A549 (cell line): ENCODE data around the gene UGT1A9. TPM values are rescaled to one million over a fixed set of nuclear protein-coding genes. Genes with fewer than 3 reads are reported as not detected.

Experiments used
- ATAC-seq, 2 experiments: fragments of 200-7000 bp in 1 of 2; fragments of >200 bp in 1 of 2; cut with Nextera tagmentation in 1 of 2; cut with Tn5 transposase in 1 of 2; 3 replicates each; pipeline versions ENCODE4 v1.8.0 to v1.9.1; 2018 to 2020; ENCODE audit warnings: mild to moderate bottlenecking in 1 of 2, moderate library complexity in 1 of 2
- CTCF ChIA-PET: fragments of 300-600 bp; sonication (Branson Sonifier 250); formaldehyde crosslinking; extraction: SDS; loops from one replicate; lab custom pipeline; 2021; ENCODE audit warnings: antibody characterized with exemption, inconsistent platforms; lab: Yijun Ruan, JAX
- POLR2A ChIA-PET: fragments of 350-600 bp; formaldehyde crosslinking; extraction: SDS; loops from one replicate; lab custom pipeline; 2021; ENCODE audit warnings: antibody characterized with exemption, inconsistent platforms; lab: Yijun Ruan, JAX
- DNase-seq, 2 experiments: peaks; one replicate each; pipeline versions ENCODE4 v3.0.0 to v3.0.0-alpha.2; 2011 to 2016; ENCODE audit warnings: low read depth in 1 of 2, low spot score in 1 of 2
- FAIRE-seq: peaks from 2 replicates; lab custom pipeline; 2011; peaks lifted over from hg19 to GRCh38; lab: Jason Lieb, UNC
- H3K27ac ChIP-seq, 2 experiments: fragments of >200 bp; sonication (Bioruptor Twin); formaldehyde crosslinking; 3 replicates each; pipeline ENCODE4 v1.5.1; 2016 to 2017
- H3K4me1 ChIP-seq: fragments of >200 bp; sonication (Bioruptor Twin); formaldehyde crosslinking; 3 replicates; pipeline ENCODE4 v1.6.1; 2016
- H3K4me2 ChIP-seq: fragments of >200 bp; sonication (Bioruptor Twin); formaldehyde crosslinking; 3 replicates; pipeline ENCODE4 v1.6.1; 2016
- H3K4me3 ChIP-seq: fragments of >200 bp; sonication (Bioruptor Twin); formaldehyde crosslinking; 3 replicates; pipeline ENCODE4 v1.5.1; 2016
- H3K9me3 ChIP-seq: fragments of >200 bp; sonication (Bioruptor Twin); formaldehyde crosslinking; 3 replicates; pipeline ENCODE4 v1.6.1; 2016
- CEBPB ChIP-seq, 2 experiments: fragments of >200 bp in 1 of 2; sonication (Bioruptor Twin) in 1 of 2; formaldehyde crosslinking in 1 of 2; IDR thresholded peaks; 2 replicates each; pipeline ENCODE4 v1.6.1; 2012 to 2016
- EHF ChIP-seq: fragments of 250-450 bp; sonication (Bioruptor Pico); IDR thresholded peaks from 2 replicates; pipeline ENCODE4 v1.5.0; 2020; ENCODE audit warnings: mild to moderate bottlenecking
- EP300 ChIP-seq, 2 experiments: fragments of >200 bp; sonication (Bioruptor Twin); formaldehyde crosslinking; IDR thresholded peaks; 2 replicates in 1 of 2; 3 replicates in 1 of 2; pipeline ENCODE4 v1.6.1; 2016 to 2017
- FOSL2 ChIP-seq, 2 experiments: fragments of 450-650 bp in 1 of 2; fragments of >200 bp in 1 of 2; sonication (Bioruptor Twin) in 1 of 2; formaldehyde crosslinking; IDR thresholded peaks; 2 replicates each; pipeline versions ENCODE4 v1.5.0 to v1.6.1; 2016 to 2020; ENCODE audit warnings: mild to moderate bottlenecking in 1 of 2, moderate library complexity in 1 of 2
- GATA3 ChIP-seq: IDR thresholded peaks from 2 replicates; pipeline ENCODE4 v1.6.1; 2012; ENCODE audit warnings: borderline replicate concordance
- HOXA7 ChIP-seq: fragments of 250-450 bp; sonication (Bioruptor Pico); IDR thresholded peaks from 2 replicates; pipeline ENCODE4 v1.5.0; 2020; ENCODE audit warnings: mild to moderate bottlenecking, moderate library complexity
- HOXB13 ChIP-seq: fragments of 250-450 bp; sonication (Bioruptor Pico); IDR thresholded peaks from 2 replicates; pipeline ENCODE4 v1.5.0; 2020; ENCODE audit warnings: low read depth, mild to moderate bottlenecking, moderate library complexity
- HOXB5 ChIP-seq: fragments of 250-450 bp; sonication (Bioruptor Pico); IDR thresholded peaks from 2 replicates; pipeline ENCODE4 v1.5.0; 2020; ENCODE audit warnings: mild to moderate bottlenecking, moderate library complexity
- JUN ChIP-seq, 2 experiments: fragments of >200 bp; sonication (Bioruptor Twin); formaldehyde crosslinking; IDR thresholded peaks; 2 replicates in 1 of 2; 3 replicates in 1 of 2; pipeline ENCODE4 v1.6.1; 2016 to 2017
- JUNB ChIP-seq: fragments of >200 bp; sonication (Bioruptor Twin); formaldehyde crosslinking; IDR thresholded peaks from 2 replicates; pipeline ENCODE4 v1.6.1; 2016
- KDM1A ChIP-seq: fragments of 200-600 bp; sonication (generic); IDR thresholded peaks from 2 replicates; pipeline ENCODE4 v1.6.1; 2016; ENCODE audit warnings: low read depth, mild to moderate bottlenecking
- MYC ChIP-seq: IDR thresholded peaks from 2 replicates; pipeline ENCODE4 v1.6.1; 2012; ENCODE audit warnings: mild to moderate bottlenecking, inconsistent platforms, low read length, improper control_type of control experiment, borderline replicate concordance
- RAD21 ChIP-seq, 2 experiments: fragments of >200 bp in 1 of 2; sonication (Bioruptor Twin) in 1 of 2; formaldehyde crosslinking in 1 of 2; IDR thresholded peaks in 1 of 2; conservative IDR thresholded peaks in 1 of 2; 2 replicates in 1 of 2; 3 replicates in 1 of 2; pipeline ENCODE4 v1.6.1; 2012 to 2018; ENCODE audit warnings: inconsistent platforms in 1 of 2
- RARB ChIP-seq: fragments of 250-450 bp; sonication (Bioruptor Pico); IDR thresholded peaks from 2 replicates; pipeline ENCODE4 v1.8.0; 2021; ENCODE audit warnings: mild to moderate bottlenecking, moderate library complexity
- RCOR1 ChIP-seq: fragments of 150-350 bp; IDR thresholded peaks from 2 replicates; pipeline ENCODE4 v1.6.1; 2014; ENCODE audit warnings: antibody characterized with exemption, low read length, low read depth
- SMC3 ChIP-seq: fragments of >200 bp; sonication (Bioruptor Twin); formaldehyde crosslinking; IDR thresholded peaks from 3 replicates; pipeline ENCODE4 v1.6.1; 2018; ENCODE audit warnings: inconsistent platforms
- SREBF2 ChIP-seq: fragments of 450-650 bp; IDR thresholded peaks from 2 replicates; pipeline ENCODE4 v1.6.1; 2014; ENCODE audit warnings: mild to moderate bottlenecking, moderate library complexity
- WGBS: methylation state at CpG from one replicate; pipeline ENCODE4 v1.1.6; 2017; ENCODE audit errors: missing lambda C conversion rate; 5-methylcytosine and 5-hydroxymethylcytosine counted together
- polyA plus RNA-seq, 4 experiments: library from polyadenylated mRNA; depleted of rRNA in 3 of 4; stranded (reverse); fragments of >200 nt; fragmentation: RNase III in 1 of 4; extraction: RNeasy Plus Mini Kit Qiagen cat#74134 plus additional on column Dnase treatment in 1 of 4; gene quantifications; 2 replicates in 3 of 4; 3 replicates in 1 of 4; pipeline ENCODE4 v1.2.3, GENCODE V29; 2011 to 2017
- TF ChIP-seq, protein P1 (sequence below): IDR thresholded peaks from 2 replicates; pipeline ENCODE4 v1.6.1; 2012; ENCODE audit warnings: low read depth, borderline replicate concordance
- TF ChIP-seq, protein P2 (sequence below): fragments of >200 bp; sonication (Bioruptor Twin); formaldehyde crosslinking; IDR thresholded peaks from 3 replicates; pipeline ENCODE4 v1.5.1; 2016
- TF ChIP-seq, protein P3 (sequence below): fragments of 250-450 bp; sonication (Bioruptor Pico); IDR thresholded peaks from 2 replicates; pipeline ENCODE4 v1.5.0; 2020; ENCODE audit warnings: low read depth, mild to moderate bottlenecking, moderate library complexity
- TF ChIP-seq, protein P4 (sequence below): fragments of >200 bp; sonication (Bioruptor Twin); formaldehyde crosslinking; IDR thresholded peaks from 2 replicates; pipeline ENCODE4 v1.6.1; 2016
- TF ChIP-seq, protein P5 (sequence below): IDR thresholded peaks from 2 replicates; pipeline ENCODE4 v1.6.1; 2012
- TF ChIP-seq, protein P6 (sequence below): IDR thresholded peaks from 2 replicates; pipeline ENCODE4 v1.6.1; 2012

UGT1A9 gene
- polyA plus RNA-seq, 2 of the 4 experiments (the other 2 are of a cell fraction), result 11.0 to 13.1 TPM

DNA sequence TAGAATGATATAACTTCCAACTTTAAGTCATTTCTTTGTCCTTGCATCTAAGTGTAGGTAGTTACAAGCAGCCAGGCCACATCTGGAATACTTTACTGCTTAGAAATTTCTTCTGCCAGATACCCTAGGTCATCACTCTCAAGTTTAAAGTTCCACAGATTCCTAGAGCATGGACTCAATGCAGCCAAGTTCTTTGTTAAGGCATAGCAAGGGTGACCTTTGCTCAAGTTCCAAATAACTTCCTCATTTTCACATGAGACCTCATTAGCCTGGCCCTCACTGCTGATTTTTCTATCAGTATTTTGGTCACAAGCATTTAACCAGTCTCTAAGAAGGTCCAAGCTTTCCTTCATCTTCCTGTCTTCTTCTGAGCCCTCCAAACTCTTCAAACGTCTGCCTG is 7.8 kb upstream of the UGT1A9 start:
- DNase-seq, result no peak
- TF ChIP-seq JUN (IDR thresholded peaks at IDR 0.05), result no peak
- TF ChIP-seq RAD21 (conservative IDR thresholded peaks at IDR 0.05 in 1 of 2, IDR thresholded peaks at IDR 0.05 in 1 of 2), result no peak
- no peak for TF ChIP-seq RCOR1
- TF ChIP-seq, all 56 proteins: peak for 0
- CTCF ChIA-PET, result no interaction called here

DNA sequence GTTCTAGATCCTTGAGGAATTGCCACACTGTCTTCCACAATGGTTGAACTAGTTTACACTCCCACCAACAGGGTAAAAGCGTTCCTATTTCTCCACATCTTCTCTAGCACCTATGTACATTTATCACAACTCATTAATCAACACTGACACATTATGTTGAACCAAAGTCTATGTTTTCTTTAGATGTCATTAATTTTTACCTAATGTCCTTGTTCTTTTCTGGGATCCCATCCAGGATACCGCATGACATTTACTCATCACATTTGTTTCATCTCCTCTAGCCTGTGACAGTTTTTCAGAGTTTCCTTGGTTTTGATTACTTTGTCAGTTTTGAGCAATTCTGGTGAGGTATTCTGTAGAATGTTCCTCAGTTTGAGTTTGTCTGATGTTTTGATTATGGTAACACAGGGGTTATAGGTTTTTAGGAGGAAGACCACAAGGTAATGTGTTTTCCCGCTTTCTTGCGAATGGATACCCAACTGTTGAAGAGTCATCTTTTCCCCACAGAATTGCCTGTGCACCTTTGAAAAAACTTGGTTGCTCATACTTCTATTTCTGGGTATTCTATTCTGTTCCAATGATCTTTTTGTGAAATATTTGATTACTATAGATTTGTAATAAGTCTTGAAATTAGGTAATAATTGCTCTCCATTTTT is 3.0 kb upstream of the UGT1A9 start:
- Histone ChIP-seq H3K4me3 (no peak overlapping the region), H3K27ac (peak overlapping the region; percentile 75 to 82), H3K4me1 (peaks cover 21% of the 10 kb centered on the region), H3K9me3 (peaks cover 48% of the 10 kb centered on the region), H3K4me2 (peak overlapping the region; percentile 37)
- WGBS, result 38% methylated on average over 4 of the region's 4 CpGs
- peak; percentile 55; the same call in 2 of the 3 replicates for TF ChIP-seq SMC3
- peak; percentile 91 for TF ChIP-seq JUNB
- no peak for TF ChIP-seq SREBF2
- TF ChIP-seq MYC, result no peak
- peak; percentile 88 to 90; a peak in 4 of 5 replicates for TF ChIP-seq EP300 (IDR thresholded peaks at IDR 0.05)
- peak; percentile 81 for TF ChIP-seq GATA3
- peak; percentile 57 for TF ChIP-seq FOSL2 (IDR thresholded peaks at IDR 0.05)
- peak; percentile 77 for TF ChIP-seq FOSL2 (CRISPR knock-in tag; IDR thresholded peaks at IDR 0.05)
- TF ChIP-seq HOXB5, result peak; percentile 98
- TF ChIP-seq, protein P1, sequence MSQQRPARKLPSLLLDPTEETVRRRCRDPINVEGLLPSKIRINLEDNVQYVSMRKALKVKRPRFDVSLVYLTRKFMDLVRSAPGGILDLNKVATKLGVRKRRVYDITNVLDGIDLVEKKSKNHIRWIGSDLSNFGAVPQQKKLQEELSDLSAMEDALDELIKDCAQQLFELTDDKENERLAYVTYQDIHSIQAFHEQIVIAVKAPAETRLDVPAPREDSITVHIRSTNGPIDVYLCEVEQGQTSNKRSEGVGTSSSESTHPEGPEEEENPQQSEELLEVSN, result peak; percentile 66; the same call in 1 of the 2 replicates
- TF ChIP-seq HOXA7 (CRISPR knock-in tag), result 0 out of 2 replicates have a peak, but pooled peaks have one; percentile 39
- 0 out of 2 replicates have a peak, but pooled peaks have one; percentile 41 for TF ChIP-seq HOXB13
- TF ChIP-seq, protein P2, sequence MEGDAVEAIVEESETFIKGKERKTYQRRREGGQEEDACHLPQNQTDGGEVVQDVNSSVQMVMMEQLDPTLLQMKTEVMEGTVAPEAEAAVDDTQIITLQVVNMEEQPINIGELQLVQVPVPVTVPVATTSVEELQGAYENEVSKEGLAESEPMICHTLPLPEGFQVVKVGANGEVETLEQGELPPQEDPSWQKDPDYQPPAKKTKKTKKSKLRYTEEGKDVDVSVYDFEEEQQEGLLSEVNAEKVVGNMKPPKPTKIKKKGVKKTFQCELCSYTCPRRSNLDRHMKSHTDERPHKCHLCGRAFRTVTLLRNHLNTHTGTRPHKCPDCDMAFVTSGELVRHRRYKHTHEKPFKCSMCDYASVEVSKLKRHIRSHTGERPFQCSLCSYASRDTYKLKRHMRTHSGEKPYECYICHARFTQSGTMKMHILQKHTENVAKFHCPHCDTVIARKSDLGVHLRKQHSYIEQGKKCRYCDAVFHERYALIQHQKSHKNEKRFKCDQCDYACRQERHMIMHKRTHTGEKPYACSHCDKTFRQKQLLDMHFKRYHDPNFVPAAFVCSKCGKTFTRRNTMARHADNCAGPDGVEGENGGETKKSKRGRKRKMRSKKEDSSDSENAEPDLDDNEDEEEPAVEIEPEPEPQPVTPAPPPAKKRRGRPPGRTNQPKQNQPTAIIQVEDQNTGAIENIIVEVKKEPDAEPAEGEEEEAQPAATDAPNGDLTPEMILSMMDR, result no peak
- TF ChIP-seq CEBPB (IDR thresholded peaks at IDR 0.05), result peak in 1 of 2 experiments; percentile 55; a peak in 2 of 4 replicates
- TF ChIP-seq, protein P3, sequence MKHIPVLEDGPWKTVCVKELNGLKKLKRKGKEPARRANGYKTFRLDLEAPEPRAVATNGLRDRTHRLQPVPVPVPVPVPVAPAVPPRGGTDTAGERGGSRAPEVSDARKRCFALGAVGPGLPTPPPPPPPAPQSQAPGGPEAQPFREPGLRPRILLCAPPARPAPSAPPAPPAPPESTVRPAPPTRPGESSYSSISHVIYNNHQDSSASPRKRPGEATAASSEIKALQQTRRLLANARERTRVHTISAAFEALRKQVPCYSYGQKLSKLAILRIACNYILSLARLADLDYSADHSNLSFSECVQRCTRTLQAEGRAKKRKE (CRISPR knock-in tag), result no peak
- TF ChIP-seq EHF (CRISPR knock-in tag), result 0 out of 2 replicates have a peak, but pooled peaks have one; percentile 42
- TF ChIP-seq RAD21 (conservative IDR thresholded peaks at IDR 0.05 in 1 of 2, IDR thresholded peaks at IDR 0.05 in 1 of 2), result peak in 1 of 2 experiments; percentile 51; a peak in 2 of 5 replicates
- no peak for TF ChIP-seq RARB (CRISPR knock-in tag)
- peak; percentile 63 to 86 for TF ChIP-seq JUN (IDR thresholded peaks at IDR 0.05)
- TF ChIP-seq, protein P4, sequence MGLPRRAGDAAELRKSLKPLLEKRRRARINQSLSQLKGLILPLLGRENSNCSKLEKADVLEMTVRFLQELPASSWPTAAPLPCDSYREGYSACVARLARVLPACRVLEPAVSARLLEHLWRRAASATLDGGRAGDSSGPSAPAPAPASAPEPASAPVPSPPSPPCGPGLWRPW, result 0 out of 2 replicates have a peak, but pooled peaks have one; percentile 34
- TF ChIP-seq, protein P5, sequence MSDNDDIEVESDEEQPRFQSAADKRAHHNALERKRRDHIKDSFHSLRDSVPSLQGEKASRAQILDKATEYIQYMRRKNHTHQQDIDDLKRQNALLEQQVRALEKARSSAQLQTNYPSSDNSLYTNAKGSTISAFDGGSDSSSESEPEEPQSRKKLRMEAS, result peak; percentile 43; the same call in 1 of the 2 replicates
- TF ChIP-seq, protein P6, sequence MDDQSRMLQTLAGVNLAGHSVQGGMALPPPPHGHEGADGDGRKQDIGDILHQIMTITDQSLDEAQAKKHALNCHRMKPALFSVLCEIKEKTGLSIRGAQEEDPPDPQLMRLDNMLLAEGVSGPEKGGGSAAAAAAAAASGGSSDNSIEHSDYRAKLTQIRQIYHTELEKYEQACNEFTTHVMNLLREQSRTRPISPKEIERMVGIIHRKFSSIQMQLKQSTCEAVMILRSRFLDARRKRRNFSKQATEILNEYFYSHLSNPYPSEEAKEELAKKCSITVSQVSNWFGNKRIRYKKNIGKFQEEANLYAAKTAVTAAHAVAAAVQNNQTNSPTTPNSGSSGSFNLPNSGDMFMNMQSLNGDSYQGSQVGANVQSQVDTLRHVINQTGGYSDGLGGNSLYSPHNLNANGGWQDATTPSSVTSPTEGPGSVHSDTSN, result peak; percentile 36; the same call in 1 of the 2 replicates
- no peak for TF ChIP-seq KDM1A
- POLR2A ChIA-PET, result no interaction called here
- CTCF ChIA-PET, result no interaction called here
- FAIRE-seq, result peak; percentile 7
- ATAC-seq, result peak; percentile 70 to 83
- peak in 1 of 2 experiments; percentile 82 for DNase-seq

More for the DNA sequence above, 7.8 kb upstream of the UGT1A9 start:
- POLR2A ChIA-PET, result no interaction called here
- FAIRE-seq (no peak), ATAC-seq (no peak)
- Histone ChIP-seq H3K4me3 (no peak overlapping the region), H3K9me3 (peaks cover 44% of the 10 kb centered on the region), H3K4me2 (no peak overlapping the region), H3K4me1 (peaks cover under 1% of the 10 kb centered on the region), H3K27ac (peak overlapping the region; percentile 8 to 60; a peak in 3 of 6 replicates)
- 44% methylated on average over 1 of the region's 1 CpG for WGBS
